NCI-H748 (cell line): ENCODE results near the gene HSF4.

Source experiments
- DNase-seq: peaks from one replicate; lab custom pipeline; 2025; ENCODE audit not compliant: unreplicated experiment; lab: John Stamatoyannopoulos, UW

Gene HSF4

DNA sequence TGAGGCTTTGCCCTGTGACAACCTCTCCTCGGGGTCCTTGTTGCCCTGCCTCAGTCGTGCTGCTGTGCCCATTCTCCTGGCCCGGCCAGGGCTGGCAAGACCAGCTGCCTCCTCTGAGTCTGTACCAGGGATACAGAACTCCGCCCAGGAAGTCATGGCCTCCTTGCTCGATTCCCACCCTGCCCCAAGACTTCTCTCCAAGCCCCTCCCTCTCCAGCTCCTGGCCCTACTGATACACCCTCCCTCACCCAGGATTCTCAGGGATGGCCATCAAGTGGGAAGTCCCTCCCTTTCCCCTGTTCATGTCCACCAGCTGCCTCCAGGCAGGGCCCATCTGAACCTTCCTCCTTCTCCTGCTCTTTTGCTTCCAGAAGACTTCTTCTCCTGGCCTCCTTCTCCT, 51.2 kb downstream of the HSF4 start:
- no peak for DNase-seq

DNA sequence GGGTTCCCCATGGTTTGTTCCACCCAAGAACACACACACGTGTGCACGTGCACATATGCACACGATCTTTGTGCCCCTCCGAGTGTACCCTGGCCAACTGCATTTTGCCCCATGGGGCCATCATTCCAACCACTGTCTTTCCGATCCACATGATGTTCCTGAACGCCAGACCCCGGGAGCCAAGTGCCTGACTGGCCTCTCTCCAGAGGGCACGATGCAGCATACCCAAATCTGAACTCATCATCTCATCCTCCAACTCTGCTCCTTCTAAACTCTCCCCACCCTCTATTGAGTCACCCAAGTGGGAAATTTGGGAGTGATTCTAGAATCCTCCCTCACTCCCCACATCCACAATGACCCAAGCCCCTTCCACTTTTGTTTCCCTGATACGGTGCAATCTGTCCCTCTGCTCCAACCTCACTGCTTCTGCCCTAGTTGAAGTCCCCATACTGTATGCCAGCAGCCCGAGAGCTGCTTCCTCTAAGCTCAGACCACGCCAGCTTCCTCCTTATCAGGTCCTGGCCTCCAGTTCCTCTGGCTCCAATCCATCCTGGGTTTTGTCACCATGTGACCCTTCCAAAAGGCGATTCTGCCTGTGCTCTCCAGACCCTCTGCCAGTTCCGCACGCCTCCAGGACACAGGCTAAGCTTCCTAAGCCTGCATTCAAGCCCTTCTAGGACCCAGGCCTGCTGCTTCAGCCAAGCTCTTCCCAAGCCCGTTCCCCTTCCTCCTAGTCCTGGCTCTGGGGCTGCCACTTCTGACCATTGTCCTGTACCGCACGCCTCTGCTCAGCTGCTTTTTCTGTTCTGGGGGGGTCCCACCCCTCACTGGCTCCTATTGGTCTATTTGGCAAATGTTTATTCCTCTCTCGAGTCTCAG, 52.3 kb downstream of the HSF4 start:
- no peak for DNase-seq
